H9 (cell line): ENCODE results near the gene RAX2. TPM values are rescaled to one million over a fixed set of nuclear protein-coding genes. Genes with fewer than 3 reads are reported as not detected.

Experiments
- DNase-seq: peaks from one replicate; pipeline ENCODE4 v3.0.0-alpha.2; 2017
- H2AFZ ChIP-seq: one replicate; pipeline ENCODE4 v1.6.1; 2013; ENCODE audit warnings: mild to moderate bottlenecking, low read length, control low read depth, moderate library complexity
- H2AK5ac ChIP-seq: 2 replicates; pipeline ENCODE4 v1.6.1; 2013; ENCODE audit warnings: low read length, control low read depth, mixed read lengths; ENCODE audit not compliant: insufficient read length
- H2BK120ac ChIP-seq: one replicate; pipeline ENCODE4 v1.6.1; 2013; ENCODE audit warnings: low read depth, mild to moderate bottlenecking, low read length, control low read depth, inconsistent platforms; ENCODE audit not compliant: poor library complexity, severe bottlenecking
- H2BK12ac ChIP-seq: 2 replicates; pipeline ENCODE4 v1.6.1; 2013; ENCODE audit warnings: low read length, control low read depth, mixed read lengths, low read depth; ENCODE audit not compliant: insufficient read length
- H2BK15ac ChIP-seq: 2 replicates; pipeline ENCODE4 v1.6.1; 2013; ENCODE audit warnings: low read depth, low read length, control low read depth
- H2BK20ac ChIP-seq: one replicate; pipeline ENCODE4 v1.6.1; 2013; ENCODE audit warnings: low read depth, mild to moderate bottlenecking, low read length, control low read depth, inconsistent platforms; ENCODE audit not compliant: poor library complexity, severe bottlenecking
- H2BK5ac ChIP-seq: 2 replicates; pipeline ENCODE4 v1.6.1; 2013; ENCODE audit warnings: low read length, control low read depth, mixed read lengths; ENCODE audit not compliant: insufficient read length
- H3K14ac ChIP-seq: 2 replicates; pipeline ENCODE4 v1.6.1; 2013; ENCODE audit warnings: low read length, control low read depth; ENCODE audit not compliant: insufficient read depth
- H3K18ac ChIP-seq: 2 replicates; pipeline ENCODE4 v1.6.1; 2013; ENCODE audit warnings: low read depth, mild to moderate bottlenecking, mixed read lengths, low read length, control low read depth; ENCODE audit not compliant: insufficient read length
- H3K23ac ChIP-seq: 2 replicates; pipeline ENCODE4 v1.6.1; 2013; ENCODE audit warnings: low read length, control low read depth, mixed read lengths, low read depth; ENCODE audit not compliant: insufficient read length
- H3K23me2 ChIP-seq: 2 replicates; pipeline ENCODE4 v1.6.1; 2013; ENCODE audit warnings: low read depth, mild to moderate bottlenecking, mixed read lengths, low read length, control low read depth; ENCODE audit not compliant: insufficient read length, poor library complexity, severe bottlenecking
- H3K27ac ChIP-seq: 2 replicates; pipeline ENCODE4 v1.5.1; 2013; ENCODE audit warnings: low read length, control low read depth, mixed read lengths, low read depth; ENCODE audit not compliant: insufficient read length
- H3K27me3 ChIP-seq: 2 replicates; pipeline ENCODE4 v1.6.1; 2013; ENCODE audit warnings: low read length, control low read depth, inconsistent platforms; ENCODE audit not compliant: insufficient read depth
- H3K4ac ChIP-seq: 2 replicates; pipeline ENCODE4 v1.6.1; 2013; ENCODE audit warnings: low read depth, mild to moderate bottlenecking, control low read depth, inconsistent platforms, low read length, moderate library complexity
- H3K4me1 ChIP-seq: 2 replicates; pipeline ENCODE4 v1.6.1; 2013; ENCODE audit warnings: low read length, control low read depth, inconsistent platforms; ENCODE audit not compliant: insufficient read depth
- H3K4me2 ChIP-seq: 2 replicates; pipeline ENCODE4 v1.6.1; 2013; ENCODE audit warnings: low read length, control low read depth, mixed read lengths; ENCODE audit not compliant: insufficient read length, insufficient read depth
- H3K56ac ChIP-seq: 2 replicates; pipeline ENCODE4 v1.6.1; 2013; ENCODE audit warnings: low read depth, mild to moderate bottlenecking, mixed read lengths, low read length, control low read depth; ENCODE audit not compliant: insufficient read length
- H3K79me1 ChIP-seq: 2 replicates; pipeline ENCODE4 v1.6.1; 2013; ENCODE audit warnings: low read depth, mild to moderate bottlenecking, moderate library complexity, low read length, control low read depth, inconsistent platforms; ENCODE audit not compliant: insufficient read depth, poor library complexity, severe bottlenecking
- H3K79me2 ChIP-seq: 2 replicates; pipeline ENCODE4 v1.6.1; 2013; ENCODE audit warnings: low read length, control low read depth, inconsistent platforms; ENCODE audit not compliant: insufficient read depth
- H3K9ac ChIP-seq: 2 replicates; pipeline ENCODE4 v1.6.1; 2013; ENCODE audit warnings: low read length, control low read depth, mixed read lengths; ENCODE audit not compliant: insufficient read length; ENCODE audit errors: extremely low read depth
- H3K9me3 ChIP-seq: one replicate; pipeline ENCODE4 v1.6.1; 2013; ENCODE audit warnings: low read depth, low read length, inconsistent platforms; ENCODE audit not compliant: control insufficient read depth
- H3T11ph ChIP-seq: one replicate; pipeline ENCODE4 v1.6.1; 2013; ENCODE audit warnings: mild to moderate bottlenecking, low read length, control low read depth, inconsistent platforms
- H4K20me1 ChIP-seq: one replicate; pipeline ENCODE4 v1.6.1; 2013; ENCODE audit not compliant: control insufficient read depth, insufficient read length, insufficient read depth
- H4K5ac ChIP-seq: 2 replicates; pipeline ENCODE4 v1.6.1; 2013; ENCODE audit warnings: low read depth, mild to moderate bottlenecking, mixed read lengths, low read length, control low read depth; ENCODE audit not compliant: insufficient read length
- H4K8ac ChIP-seq: replicated peaks from 2 replicates; pipeline ENCODE4 v1.6.1; 2013; ENCODE audit warnings: low read length, control low read depth, mixed read lengths, low read depth; ENCODE audit not compliant: insufficient read length
- H4K91ac ChIP-seq: 2 replicates; pipeline ENCODE4 v1.6.1; 2013; ENCODE audit warnings: low read depth, mild to moderate bottlenecking, moderate library complexity, mixed read lengths, low read length, control low read depth; ENCODE audit not compliant: insufficient read length
- H3K27ac Mint-ChIP-seq, 3 experiments: 2 replicates in 2 of 3; 3 replicates in 1 of 3; pipeline ENCODE4 v1.8.0; 2020 to 2021; ENCODE audit warnings: mixed read lengths in 3 of 3, mild to moderate bottlenecking in 1 of 3, moderate library complexity in 1 of 3
- H3K27me3 Mint-ChIP-seq: 2 replicates; pipeline ENCODE4 v1.8.0; 2021; ENCODE audit warnings: low read depth, mild to moderate bottlenecking, moderate library complexity, mixed read lengths
- H3K36me3 Mint-ChIP-seq, 3 experiments: 2 replicates in 2 of 3; 3 replicates in 1 of 3; pipeline ENCODE4 v1.8.0; 2020 to 2021; ENCODE audit warnings: low read depth in 3 of 3, mixed read lengths in 3 of 3; ENCODE audit not compliant: insufficient read depth in 1 of 3
- H3K4me1 Mint-ChIP-seq, 2 experiments: 2 replicates each; pipeline ENCODE4 v1.8.0; 2020; ENCODE audit warnings: mixed read lengths in 2 of 2
- H3K4me3 Mint-ChIP-seq, 2 experiments: 2 replicates in 1 of 2; 3 replicates in 1 of 2; pipeline ENCODE4 v1.8.0; 2020 to 2021; ENCODE audit warnings: mild to moderate bottlenecking in 2 of 2, mixed read lengths in 2 of 2, moderate library complexity in 1 of 2
- H3K9me3 Mint-ChIP-seq, 2 experiments: 2 replicates in 1 of 2; 3 replicates in 1 of 2; pipeline ENCODE4 v1.8.0; 2020; ENCODE audit warnings: mild to moderate bottlenecking in 2 of 2, mixed read lengths in 2 of 2, moderate library complexity in 1 of 2
- WGBS: extraction: QIAGEN DNeasy Blood & Tissue Kit; methylation state at CpG from one replicate; pipeline ENCODE4 v1.1.7; 2013; ENCODE audit warnings: missing lambda C conversion rate, low lambda C conversion rate, mixed read lengths; ENCODE audit not compliant: insufficient read length; ENCODE audit errors: extremely low coverage; 5-methylcytosine and 5-hydroxymethylcytosine counted together
- total RNA-seq: library from RNA; stranded (reverse); gene quantifications from 2 replicates; pipeline ENCODE4 v1.2.1, GENCODE V29; 2021
- TF ChIP-seq, protein P1 (sequence below): fragments of 200-600 bp; sonication (generic); conservative IDR thresholded peaks from 3 replicates; pipeline ENCODE4 v1.8.0; 2021; ENCODE audit warnings: antibody characterized with exemption, mild to moderate bottlenecking

The RAX2 gene
- total RNA-seq, 1 experiment from 2014 or later: not detected

DNA sequence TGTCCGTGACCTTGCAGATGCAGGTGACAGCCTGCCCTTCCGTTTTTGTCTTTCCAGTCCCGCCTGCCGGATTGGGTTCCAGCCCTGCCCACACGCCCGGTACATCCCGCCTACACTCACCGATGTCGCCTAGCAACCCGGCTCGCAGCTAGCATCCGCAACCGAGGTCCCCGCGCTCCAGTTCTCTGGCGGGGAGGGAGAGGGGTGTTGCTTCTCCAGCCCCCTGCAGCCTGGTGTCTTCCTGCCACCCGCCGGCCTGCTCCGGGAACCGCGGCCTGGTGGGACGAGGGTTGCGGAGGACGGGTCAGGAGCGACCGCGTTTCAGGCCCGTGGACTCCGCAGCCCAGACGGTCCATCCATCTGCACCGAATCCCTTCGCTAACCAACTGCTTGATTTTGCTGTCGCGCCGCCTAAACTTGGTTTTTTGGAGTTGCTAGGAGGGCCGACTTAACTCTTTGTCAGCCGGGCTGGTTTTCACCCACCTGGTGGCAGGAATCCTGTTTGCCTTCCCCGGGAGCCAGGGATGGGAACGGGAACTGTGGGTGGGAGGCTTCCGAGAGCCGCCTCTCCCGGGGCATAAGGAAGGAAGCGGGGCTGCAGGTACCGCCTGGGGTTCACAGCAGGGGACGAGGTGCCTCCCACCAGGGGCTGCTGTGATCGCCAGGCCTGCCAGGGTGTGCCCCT is 29.5 kb upstream of the RAX2 start:
- peaks cover 5 to 11% of the 10 kb centered on the region in 2 experiments for H3K9me3 Mint-ChIP-seq
- Histone ChIP-seq H3K79me2 (no peaks in the 10 kb centered on the region), H3K9ac (no peak overlapping the region), H2BK15ac (no peak overlapping the region), H4K5ac (no peak overlapping the region), H2AFZ (no peak overlapping the region), H3K23me2 (peaks cover 7% of the 10 kb centered on the region), H2BK120ac (no peak overlapping the region), H3K9me3 (no peaks in the 10 kb centered on the region), H3K27me3 (no peaks in the 10 kb centered on the region), H4K8ac (no peak overlapping the region), H3K18ac (no peak overlapping the region), H3K27ac (no peak overlapping the region), H2AK5ac (no peak overlapping the region), H3K4me1 (no peaks in the 10 kb centered on the region), H3K23ac (no peak overlapping the region), H3K4me2 (peak overlapping the region; percentile 69), H2BK12ac (no peak overlapping the region), H2BK5ac (no peak overlapping the region), H3K56ac (no peak overlapping the region), H4K20me1 (no peaks in the 10 kb centered on the region), H3T11ph (no peak overlapping the region), H4K91ac (no peak overlapping the region), H2BK20ac (no peak overlapping the region), H3K79me1 (no peaks in the 10 kb centered on the region), H3K14ac (no peak overlapping the region), H3K4ac (no peak overlapping the region)
- DNase-seq: peak; percentile 86
- H3K4me3 Mint-ChIP-seq: peak overlapping the region; percentile 49 to 77
- H3K4me1 Mint-ChIP-seq: peaks cover 0 to 14% of the 10 kb centered on the region in 2 experiments; a peak in 2 of 4 replicates
- no peaks in the 10 kb centered on the region for H3K36me3 Mint-ChIP-seq
- H3K27ac Mint-ChIP-seq: no peak overlapping the region
- no CpG with 5 or more reads among the region's 46 CpGs for WGBS
- peaks cover 50% of the 10 kb centered on the region for H3K27me3 Mint-ChIP-seq
- TF ChIP-seq, protein P1, sequence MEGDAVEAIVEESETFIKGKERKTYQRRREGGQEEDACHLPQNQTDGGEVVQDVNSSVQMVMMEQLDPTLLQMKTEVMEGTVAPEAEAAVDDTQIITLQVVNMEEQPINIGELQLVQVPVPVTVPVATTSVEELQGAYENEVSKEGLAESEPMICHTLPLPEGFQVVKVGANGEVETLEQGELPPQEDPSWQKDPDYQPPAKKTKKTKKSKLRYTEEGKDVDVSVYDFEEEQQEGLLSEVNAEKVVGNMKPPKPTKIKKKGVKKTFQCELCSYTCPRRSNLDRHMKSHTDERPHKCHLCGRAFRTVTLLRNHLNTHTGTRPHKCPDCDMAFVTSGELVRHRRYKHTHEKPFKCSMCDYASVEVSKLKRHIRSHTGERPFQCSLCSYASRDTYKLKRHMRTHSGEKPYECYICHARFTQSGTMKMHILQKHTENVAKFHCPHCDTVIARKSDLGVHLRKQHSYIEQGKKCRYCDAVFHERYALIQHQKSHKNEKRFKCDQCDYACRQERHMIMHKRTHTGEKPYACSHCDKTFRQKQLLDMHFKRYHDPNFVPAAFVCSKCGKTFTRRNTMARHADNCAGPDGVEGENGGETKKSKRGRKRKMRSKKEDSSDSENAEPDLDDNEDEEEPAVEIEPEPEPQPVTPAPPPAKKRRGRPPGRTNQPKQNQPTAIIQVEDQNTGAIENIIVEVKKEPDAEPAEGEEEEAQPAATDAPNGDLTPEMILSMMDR: peak; percentile 66
